ENCODE measurements around the gene C2orf42.
"Not testable (repeated sequence)": the region's sequence is repeated elsewhere in the genome, so short reads cannot be mapped to it uniquely, and the experiment has no call there.

Gene C2orf42

GRCh38 chr2:70169654-70170245, 21.1 kb downstream of the C2orf42 start:
- DNase-seq: not testable (repeated sequence)

- no peak for DNase-seq
These were observed 29.7 kb downstream of the C2orf42 start for GRCh38 chr2:70161069-70161534.

GRCh38 chr2:70160545-70160944, 30.3 kb downstream of the C2orf42 start:
- DNase-seq: no peak

- DNase-seq: not testable (repeated sequence)
These were observed 41.6 kb downstream of the C2orf42 start for GRCh38 chr2:70149130-70149686.

- not testable (repeated sequence) for DNase-seq
These were observed 42.5 kb downstream of the C2orf42 start for GRCh38 chr2:70148211-70148760.

GRCh38 chr2:70145851-70146739, 44.7 kb downstream of the C2orf42 start:
- no peak for DNase-seq

- no peak for DNase-seq
These were observed 45.7 kb downstream of the C2orf42 start for GRCh38 chr2:70145144-70145490.

- DNase-seq: no peak
These were observed 46.2 kb downstream of the C2orf42 start for GRCh38 chr2:70144443-70145143.

- DNase-seq: peak; percentile 22
These were observed 47.3 kb downstream of the C2orf42 start for GRCh38 chr2:70143314-70144150.

GRCh38 chr2:70142590-70143313, 48.1 kb downstream of the C2orf42 start:
- peak; percentile 99 for DNase-seq

- peak; percentile 52 for DNase-seq
These were observed 48.8 kb downstream of the C2orf42 start for GRCh38 chr2:70141902-70142589.

GRCh38 chr2:70141212-70141901, 49.5 kb downstream of the C2orf42 start:
- peak; percentile 18 for DNase-seq

- no peak for DNase-seq
These were observed 50.0 kb downstream of the C2orf42 start for GRCh38 chr2:70140791-70141211.

GRCh38 chr2:70134323-70134983, 56.4 kb downstream of the C2orf42 start:
- DNase-seq: not testable (repeated sequence)

- no peak for DNase-seq
These were observed 57.1 kb downstream of the C2orf42 start for GRCh38 chr2:70133491-70134322.

GRCh38 chr2:70133127-70133452, 57.7 kb downstream of the C2orf42 start:
- no peak for DNase-seq

- DNase-seq: no peak
These were observed 58.3 kb downstream of the C2orf42 start for GRCh38 chr2:70132244-70133126.
